GM18499 (cell line): Measurements from ENCODE around the gene DNAH9.
"Not testable (repeated sequence)": the region's sequence is repeated elsewhere in the genome, so short reads cannot be mapped to it uniquely, and the experiment has no call there.

Source experiments
- ATAC-seq: cut with Tn5 transposase; IDR thresholded peaks from one replicate; pipeline ENCODE4 v1.9.1; 2021; ENCODE audit warnings: moderate number of reproducible peaks; ENCODE audit not compliant: insufficient read depth, unreplicated experiment

Gene DNAH9

GRCh38 chr17:11896199-11896598 lies 297.9 kb downstream of the DNAH9 start:
- no peak for ATAC-seq

- ATAC-seq = no peak
These were observed 300.4 kb downstream of the DNAH9 start for GRCh38 chr17:11898526-11899235.

GRCh38 chr17:11899537-11899942 lies 301.3 kb downstream of the DNAH9 start:
- ATAC-seq = no peak

- ATAC-seq = no peak
These were observed 301.8 kb downstream of the DNAH9 start for GRCh38 chr17:11900041-11900476.

GRCh38 chr17:11900655-11901054 lies 302.4 kb downstream of the DNAH9 start:
- no peak for ATAC-seq

GRCh38 chr17:11901931-11902330 lies 303.7 kb downstream of the DNAH9 start:
- no peak for ATAC-seq

- ATAC-seq = no peak
These were observed 310.5 kb downstream of the DNAH9 start for GRCh38 chr17:11908711-11909146.

- ATAC-seq = no peak
These were observed 311.1 kb downstream of the DNAH9 start for GRCh38 chr17:11909348-11909747.

GRCh38 chr17:11916091-11916490 lies 317.8 kb downstream of the DNAH9 start:
- ATAC-seq = no peak

GRCh38 chr17:11917415-11917814 lies 319.1 kb downstream of the DNAH9 start:
- no peak for ATAC-seq

GRCh38 chr17:11921296-11921695 lies 323.0 kb downstream of the DNAH9 start:
- no peak for ATAC-seq

GRCh38 chr17:11922638-11923037 lies 324.4 kb downstream of the DNAH9 start:
- no peak for ATAC-seq

GRCh38 chr17:11924076-11924475 lies 325.8 kb downstream of the DNAH9 start:
- ATAC-seq = no peak

- no peak for ATAC-seq
These were observed 327.2 kb downstream of the DNAH9 start for GRCh38 chr17:11925262-11926021.

- ATAC-seq = no peak
These were observed 330.2 kb downstream of the DNAH9 start for GRCh38 chr17:11928436-11928835.

- no peak for ATAC-seq
These were observed 334.1 kb downstream of the DNAH9 start for GRCh38 chr17:11932337-11932898.

- no peak for ATAC-seq
These were observed 337.6 kb downstream of the DNAH9 start for GRCh38 chr17:11935734-11936406.

- no peak for ATAC-seq
These were observed 342.6 kb downstream of the DNAH9 start for GRCh38 chr17:11940904-11941303.

GRCh38 chr17:11943086-11943485 lies 344.8 kb downstream of the DNAH9 start:
- not testable (repeated sequence) for ATAC-seq

GRCh38 chr17:11943759-11944347 lies 345.6 kb downstream of the DNAH9 start:
- ATAC-seq = no peak
